Smooth muscle cell (in vitro differentiated cells): ENCODE measurements around the gene DNAJC4. TPM values are rescaled to one million over a fixed set of nuclear protein-coding genes. Genes with fewer than 3 reads are reported as not detected.

Experiments
- DNase-seq: peaks from one replicate; lab custom pipeline; 2025; ENCODE audit not compliant: unreplicated experiment; lab: John Stamatoyannopoulos, UW
- H2AFZ ChIP-seq: fragments of 200-600 bp; sonication (generic); 2 replicates; pipeline ENCODE4 v1.6.0; 2016; ENCODE audit warnings: antibody characterized with exemption, low read depth, mild to moderate bottlenecking
- H3F3A ChIP-seq: fragments of 200-600 bp; sonication (generic); 2 replicates; pipeline ENCODE4 v1.6.0; 2017; ENCODE audit warnings: antibody characterized with exemption, low read depth
- H3K27ac ChIP-seq: fragments of 200-600 bp; sonication (generic); 2 replicates; pipeline ENCODE4 v1.5.1; 2016; ENCODE audit warnings: low read depth, mild to moderate bottlenecking
- H3K27me3 ChIP-seq: fragments of 200-600 bp; sonication (generic); 2 replicates; pipeline ENCODE4 v1.6.1; 2016; ENCODE audit warnings: low read depth, mild to moderate bottlenecking
- H3K36me3 ChIP-seq: fragments of 200-600 bp; sonication (generic); 2 replicates; pipeline ENCODE4 v1.5.1; 2016; ENCODE audit warnings: low read depth
- H3K4me1 ChIP-seq: fragments of 200-600 bp; sonication (generic); 2 replicates; pipeline ENCODE4 v1.5.1; 2016; ENCODE audit warnings: low read depth
- H3K4me2 ChIP-seq: fragments of 200-600 bp; sonication (generic); 2 replicates; pipeline ENCODE4 v1.6.0; 2016; ENCODE audit warnings: mild to moderate bottlenecking
- H3K4me3 ChIP-seq: fragments of 200-600 bp; sonication (generic); 2 replicates; pipeline ENCODE4 v1.5.1; 2016; ENCODE audit warnings: mild to moderate bottlenecking
- H3K79me2 ChIP-seq: fragments of 200-600 bp; sonication (generic); 2 replicates; pipeline ENCODE4 v1.6.0; 2016; ENCODE audit warnings: low read depth, mild to moderate bottlenecking
- H3K9ac ChIP-seq: fragments of 200-600 bp; sonication (generic); 2 replicates; pipeline ENCODE4 v1.6.0; 2016; ENCODE audit warnings: low read depth
- H3K9me3 ChIP-seq: fragments of 200-600 bp; sonication (generic); replicated peaks from 2 replicates; pipeline ENCODE4 v1.5.1; 2016; ENCODE audit warnings: low read depth
- H4K20me1 ChIP-seq: fragments of 200-600 bp; sonication (generic); 2 replicates; pipeline ENCODE4 v1.6.0; 2016; ENCODE audit warnings: low read depth
- CTCF ChIP-seq: fragments of 200-600 bp; sonication (generic); IDR thresholded peaks from 2 replicates; pipeline ENCODE4 v1.5.1; 2017; ENCODE audit warnings: borderline replicate concordance, mild to moderate bottlenecking, antibody characterized with exemption; ENCODE audit not compliant: insufficient read depth, poor library complexity, severe bottlenecking
- WGBS: methylation state at CpG from one replicate; pipeline ENCODE4 v1.1.7; 2016; ENCODE audit warnings: low lambda C conversion rate; 5-methylcytosine and 5-hydroxymethylcytosine counted together
- polyA plus RNA-seq: library from polyadenylated mRNA; unstranded; fragments of >200 nt; fragmentation: Nextera tagmentation; extraction: Ambion mirVana; gene quantifications from 2 replicates; pipeline ENCODE4 v1.2.1, GENCODE V29; 2016
- total RNA-seq: library from RNA; depleted of rRNA; stranded (reverse); fragments of >200 nt; gene quantifications from 2 replicates; pipeline ENCODE4 v1.2.3, GENCODE V29; 2014

Gene DNAJC4
- total and polyA plus RNA-seq, 2 experiments from 2014 or later: 14.5 to 78.5 TPM

GRCh38 chr11:64258946-64259532 is 28.7 kb downstream of the DNAJC4 start:
- Histone ChIP-seq H3K27me3 (no peaks in the 10 kb centered on the region), H3K9me3 (no peaks in the 10 kb centered on the region), H3K4me2 (no peak overlapping the region), H3K79me2 (no peaks in the 10 kb centered on the region), H3K9ac (no peak overlapping the region), H3K36me3 (no peaks in the 10 kb centered on the region), H3K4me3 (no peak overlapping the region), H3K27ac (no peak overlapping the region), H2AFZ (no peak overlapping the region), H3K4me1 (no peaks in the 10 kb centered on the region), H3F3A (no peaks in the 10 kb centered on the region), H4K20me1 (peaks cover 13% of the 10 kb centered on the region)
- DNase-seq: no peak
- TF ChIP-seq CTCF: no peak
- 96% methylated on average over 30 of the region's 32 CpGs for WGBS

GRCh38 chr11:64259533-64260067 is 29.3 kb downstream of the DNAJC4 start:
- no peaks in the 10 kb centered on the region for H3K9me3 ChIP-seq
- H3K27ac ChIP-seq: no peak overlapping the region
- H3F3A ChIP-seq: no peaks in the 10 kb centered on the region
- TF ChIP-seq CTCF: no peak
- no peak overlapping the region for H3K4me3 ChIP-seq
- no peak overlapping the region for H3K4me2 ChIP-seq
- H4K20me1 ChIP-seq: peaks cover 7% of the 10 kb centered on the region
- DNase-seq: no peak
- WGBS: 96% methylated on average over 4 of the region's 4 CpGs
- H3K4me1 ChIP-seq: no peaks in the 10 kb centered on the region
- no peaks in the 10 kb centered on the region for H3K36me3 ChIP-seq
- no peak overlapping the region for H2AFZ ChIP-seq
- H3K27me3 ChIP-seq: no peaks in the 10 kb centered on the region
- H3K79me2 ChIP-seq: no peaks in the 10 kb centered on the region
- no peak overlapping the region for H3K9ac ChIP-seq

GRCh38 chr11:64260147-64260708 is 29.9 kb downstream of the DNAJC4 start:
- DNase-seq: no peak
- no peak for TF ChIP-seq CTCF
- Histone ChIP-seq H3F3A (no peaks in the 10 kb centered on the region), H3K4me3 (no peak overlapping the region), H3K4me1 (no peaks in the 10 kb centered on the region), H3K9ac (no peak overlapping the region), H3K27me3 (no peaks in the 10 kb centered on the region), H3K9me3 (no peaks in the 10 kb centered on the region), H3K79me2 (no peaks in the 10 kb centered on the region), H3K36me3 (no peaks in the 10 kb centered on the region), H4K20me1 (peaks cover 5% of the 10 kb centered on the region), H3K27ac (no peak overlapping the region), H2AFZ (no peak overlapping the region), H3K4me2 (no peak overlapping the region)
- 97% methylated on average over 6 of the region's 6 CpGs for WGBS
